ENCODE data around the gene PGS1.

Gene PGS1

DNA sequence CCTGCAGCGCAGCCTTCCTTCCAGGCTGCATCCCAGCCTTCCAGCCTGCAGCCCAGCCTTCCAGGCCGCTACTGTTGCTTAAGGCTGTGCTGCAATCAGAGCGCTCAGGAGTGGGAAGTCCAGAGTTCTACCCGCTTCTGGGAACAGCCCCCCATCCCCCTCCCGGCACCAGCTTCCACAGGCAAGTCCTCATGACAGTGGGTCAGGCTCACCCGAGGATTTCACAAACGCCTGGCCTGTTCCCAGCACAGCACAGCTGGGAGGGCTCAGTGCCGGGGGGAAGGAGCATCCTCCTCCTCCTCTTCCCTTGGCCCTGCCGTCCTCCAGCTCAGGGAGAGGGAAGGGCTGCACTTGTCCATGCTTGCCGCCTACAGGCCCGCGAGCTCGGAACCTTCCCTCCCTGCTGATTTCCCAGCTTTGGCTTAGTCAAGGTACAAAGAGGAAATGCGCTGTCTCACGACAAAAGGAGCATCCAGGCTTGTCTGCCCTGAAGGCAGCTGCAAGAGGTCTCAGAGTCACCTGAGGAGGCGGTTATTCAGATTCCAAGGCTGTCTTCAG, 26.9 kb upstream of the PGS1 start:
- H3K27me3 ChIP-seq (ENCODE audit: control insufficient read depth, insufficient read depth, low read length) = no peaks in the 10 kb centered on the region
- H3K4me3 ChIP-seq (ENCODE audit: low read length) = peak overlapping the region; percentile 3
- H3K36me3 ChIP-seq (ENCODE audit: control insufficient read depth, insufficient read depth, low read length) = no peaks in the 10 kb centered on the region
- H3K4me1 ChIP-seq (ENCODE audit: control insufficient read depth, insufficient read depth, low read length) = peaks cover 18% of the 10 kb centered on the region
- H3K9ac ChIP-seq (ENCODE audit: low read length) = no peak overlapping the region
- H3K27ac ChIP-seq (ENCODE audit: low read depth, low read length) = peak overlapping the region; percentile 80

GRCh38 chr17:78353834-78354233, 24.6 kb upstream of the PGS1 start:
- Histone ChIP-seq H3K27ac (ENCODE audit: low read depth, low read length) (peak overlapping the region; percentile 80), H3K4me1 (ENCODE audit: control insufficient read depth, insufficient read depth, low read length) (peaks cover 18% of the 10 kb centered on the region), H3K4me3 (ENCODE audit: low read length) (no peak overlapping the region), H3K27me3 (ENCODE audit: control insufficient read depth, insufficient read depth, low read length) (no peaks in the 10 kb centered on the region), H3K9ac (ENCODE audit: low read length) (no peak overlapping the region), H3K36me3 (ENCODE audit: control insufficient read depth, insufficient read depth, low read length) (no peaks in the 10 kb centered on the region)

DNA sequence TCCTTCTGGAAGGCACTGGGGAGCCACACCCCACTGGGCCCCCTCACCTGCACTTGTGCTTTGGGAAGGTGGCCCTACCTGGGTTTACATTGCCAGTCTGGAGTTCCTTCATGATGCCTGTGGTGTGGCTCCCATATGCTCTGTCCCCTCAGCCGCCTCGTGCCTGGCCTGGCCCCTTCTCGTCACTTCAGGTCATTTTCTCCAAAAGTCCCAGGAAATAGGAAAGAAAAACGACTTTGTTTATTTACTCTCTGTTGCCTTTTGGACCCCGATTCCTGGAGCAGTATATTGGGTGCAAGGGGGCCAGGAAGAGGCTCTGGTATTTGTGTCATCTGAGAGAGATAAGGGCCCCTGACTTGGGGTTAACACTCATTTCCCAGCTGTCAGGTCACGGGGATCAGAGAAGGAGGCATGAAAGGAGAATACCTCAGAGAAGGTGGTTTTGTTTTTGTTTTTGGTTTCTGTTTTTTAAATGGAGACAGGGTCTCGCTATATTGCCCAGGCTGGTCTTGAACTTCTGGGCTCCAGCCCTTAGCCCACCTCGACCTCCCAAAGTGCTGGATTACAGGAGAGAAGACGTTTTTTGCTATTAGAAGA, 23.3 kb upstream of the PGS1 start:
- no peaks in the 10 kb centered on the region for H3K36me3 ChIP-seq (ENCODE audit: control insufficient read depth, insufficient read depth, low read length)
- no peak overlapping the region for H3K27ac ChIP-seq (ENCODE audit: low read depth, low read length)
- no peak overlapping the region for H3K9ac ChIP-seq (ENCODE audit: low read length)
- no peaks in the 10 kb centered on the region for H3K27me3 ChIP-seq (ENCODE audit: control insufficient read depth, insufficient read depth, low read length)
- peaks cover 18% of the 10 kb centered on the region for H3K4me1 ChIP-seq (ENCODE audit: control insufficient read depth, insufficient read depth, low read length)
- H3K4me3 ChIP-seq (ENCODE audit: low read length) = no peak overlapping the region

DNA sequence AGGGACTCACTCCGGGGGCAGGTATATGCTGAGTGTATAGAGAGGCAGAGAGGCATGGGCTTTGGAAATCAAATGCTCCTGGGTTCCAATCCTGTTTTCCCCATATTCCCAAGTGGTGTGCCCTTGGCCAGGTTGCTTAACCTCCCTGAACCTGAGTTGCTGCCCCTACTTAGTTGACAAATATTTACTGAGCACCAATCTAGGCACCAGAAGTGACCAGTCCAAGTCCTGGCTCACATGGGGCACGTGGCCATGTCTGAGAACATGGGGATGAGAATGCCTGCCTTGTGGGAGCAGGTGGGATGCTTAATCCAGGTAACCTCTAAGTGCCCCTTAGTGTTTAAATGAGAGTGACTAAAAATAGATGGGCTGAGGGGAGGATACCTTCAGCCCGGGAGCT, 22.7 kb upstream of the PGS1 start:
- Histone ChIP-seq H3K36me3 (ENCODE audit: control insufficient read depth, insufficient read depth, low read length) (no peaks in the 10 kb centered on the region), H3K9ac (ENCODE audit: low read length) (no peak overlapping the region), H3K27me3 (ENCODE audit: control insufficient read depth, insufficient read depth, low read length) (no peaks in the 10 kb centered on the region), H3K4me3 (ENCODE audit: low read length) (no peak overlapping the region), H3K27ac (ENCODE audit: low read depth, low read length) (no peak overlapping the region), H3K4me1 (ENCODE audit: control insufficient read depth, insufficient read depth, low read length) (peaks cover 20% of the 10 kb centered on the region)

DNA sequence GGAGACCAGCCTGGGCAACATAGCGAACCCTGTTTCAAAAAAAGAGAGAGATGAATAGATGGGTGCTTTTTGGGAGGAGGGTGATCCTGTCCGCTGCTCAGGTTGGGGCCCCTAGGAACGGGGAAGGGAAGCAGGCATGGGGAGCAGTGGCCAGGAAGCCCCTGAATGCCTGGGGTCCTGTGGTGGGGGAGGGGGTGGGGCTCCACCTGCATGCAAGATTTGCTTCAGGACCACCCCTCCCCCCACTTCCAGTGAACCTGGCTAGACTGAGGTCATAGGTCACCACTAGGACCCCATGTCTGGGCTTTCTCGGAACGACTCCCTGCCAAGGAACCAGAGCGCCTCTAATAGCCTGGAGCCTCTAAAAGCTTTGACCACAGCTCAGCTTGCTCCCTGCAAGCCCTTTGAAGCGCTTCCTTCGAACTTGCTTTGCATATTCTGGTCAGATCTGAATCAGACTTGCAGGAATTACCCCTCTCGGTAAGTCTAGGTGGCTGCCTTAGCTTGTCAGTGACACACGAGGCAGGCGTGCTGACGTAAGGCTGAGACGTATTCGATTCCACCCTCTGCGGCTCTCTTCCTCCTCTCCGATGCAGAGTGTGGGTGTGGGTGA, 22.2 kb upstream of the PGS1 start:
- Histone ChIP-seq H3K4me3 (ENCODE audit: low read length) (peak overlapping the region; percentile 14), H3K27me3 (ENCODE audit: control insufficient read depth, insufficient read depth, low read length) (no peaks in the 10 kb centered on the region), H3K4me1 (ENCODE audit: control insufficient read depth, insufficient read depth, low read length) (peaks cover 20% of the 10 kb centered on the region), H3K27ac (ENCODE audit: low read depth, low read length) (no peak overlapping the region), H3K9ac (ENCODE audit: low read length) (no peak overlapping the region), H3K36me3 (ENCODE audit: control insufficient read depth, insufficient read depth, low read length) (no peaks in the 10 kb centered on the region)

- Histone ChIP-seq H3K27me3 (ENCODE audit: control insufficient read depth, insufficient read depth, low read length) (no peaks in the 10 kb centered on the region), H3K36me3 (ENCODE audit: control insufficient read depth, insufficient read depth, low read length) (no peaks in the 10 kb centered on the region), H3K9ac (ENCODE audit: low read length) (no peak overlapping the region), H3K27ac (ENCODE audit: low read depth, low read length) (peak overlapping the region; percentile 2), H3K4me3 (ENCODE audit: low read length) (peak overlapping the region; percentile 75), H3K4me1 (ENCODE audit: control insufficient read depth, insufficient read depth, low read length) (peaks cover 10% of the 10 kb centered on the region)
Measured at GRCh38 chr17:78357177-78357586, 21.3 kb upstream of the PGS1 start.

DNA sequence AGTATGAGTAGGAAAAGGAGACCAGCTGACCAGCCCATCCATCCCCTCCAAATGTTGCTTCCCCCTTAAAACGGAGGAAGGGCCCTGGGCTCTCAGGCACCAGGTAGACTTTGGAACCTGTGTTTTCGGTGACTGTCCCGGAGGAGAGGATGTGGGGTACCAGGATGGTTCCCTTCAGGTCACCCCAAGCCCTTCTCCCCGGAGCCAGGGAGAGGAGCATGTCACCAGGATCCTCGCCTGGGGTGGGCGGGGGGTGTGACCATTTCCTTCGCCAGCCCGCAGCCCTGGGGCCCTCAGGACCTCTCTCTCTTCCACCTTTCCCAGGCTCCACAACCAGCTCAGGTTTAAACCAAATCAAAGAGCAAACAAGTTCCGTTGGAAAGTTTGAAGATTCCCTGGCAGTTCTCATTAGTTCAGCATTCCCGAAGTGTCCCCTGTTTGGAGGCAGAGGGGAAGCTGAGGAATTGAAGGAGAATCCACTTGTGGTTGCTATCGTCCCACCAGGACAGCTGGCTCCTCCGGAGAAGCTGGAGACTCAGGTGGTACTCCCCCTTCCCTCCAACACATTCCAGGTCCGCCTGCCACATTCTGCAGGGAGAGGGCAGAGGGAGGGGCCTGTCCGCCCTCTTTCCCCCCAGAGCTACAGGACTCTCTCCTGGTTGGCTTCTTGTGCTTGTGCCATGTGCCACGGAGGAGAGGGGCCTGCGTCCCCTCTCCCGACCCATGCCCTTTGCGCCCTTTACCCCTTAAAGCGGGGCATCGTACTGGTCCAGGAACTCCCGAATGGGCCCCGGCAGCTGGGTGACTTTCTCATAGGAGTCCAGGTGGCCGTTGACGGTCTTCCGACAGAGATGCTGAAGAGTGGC, 20.5 kb upstream of the PGS1 start:
- Histone ChIP-seq H3K36me3 (ENCODE audit: control insufficient read depth, insufficient read depth, low read length) (no peaks in the 10 kb centered on the region), H3K9ac (ENCODE audit: low read length) (peak overlapping the region; percentile 2), H3K4me3 (ENCODE audit: low read length) (peak overlapping the region; percentile 75), H3K27ac (ENCODE audit: low read depth, low read length) (peak overlapping the region; percentile 81), H3K4me1 (ENCODE audit: control insufficient read depth, insufficient read depth, low read length) (peaks cover 6% of the 10 kb centered on the region), H3K27me3 (ENCODE audit: control insufficient read depth, insufficient read depth, low read length) (no peaks in the 10 kb centered on the region)

GRCh38 chr17:78358538-78359320, 19.7 kb upstream of the PGS1 start:
- H3K27ac ChIP-seq (ENCODE audit: low read depth, low read length) = peak overlapping the region; percentile 81

DNA sequence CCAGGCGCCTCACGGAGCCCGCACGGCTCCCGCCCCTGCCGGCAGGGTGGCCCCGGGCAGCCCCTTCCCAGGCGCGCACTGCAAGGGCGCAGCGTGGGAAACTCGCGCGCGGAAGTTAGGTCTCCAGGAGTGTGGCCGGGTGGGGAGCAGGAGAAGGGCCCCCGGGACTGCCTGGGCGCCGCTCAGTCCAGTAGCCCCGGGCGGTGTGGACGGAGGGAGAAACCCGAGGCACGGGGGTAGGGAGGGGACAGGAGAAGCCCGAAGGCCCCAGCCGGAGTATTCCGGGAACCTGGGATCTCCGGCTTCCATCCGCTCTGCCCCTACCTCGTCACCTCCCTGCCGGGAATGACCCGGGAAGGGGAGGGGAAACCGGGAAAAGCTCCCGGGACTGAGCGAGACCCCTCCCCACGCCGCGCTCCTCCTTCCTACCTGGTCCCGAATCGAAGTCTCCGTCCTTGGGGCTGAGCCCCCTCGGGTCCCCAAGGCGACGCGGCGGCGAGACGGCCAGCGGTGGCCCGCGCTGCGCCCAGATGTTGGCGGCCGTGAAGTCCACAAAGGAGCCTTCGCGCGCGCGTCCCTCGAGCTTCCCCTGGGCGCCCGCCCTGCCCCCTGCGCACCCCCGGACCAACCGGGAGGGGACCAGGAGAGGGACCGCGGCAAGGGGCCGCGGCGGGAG, 19.0 kb upstream of the PGS1 start:
- Histone ChIP-seq H3K27me3 (ENCODE audit: control insufficient read depth, insufficient read depth, low read length) (no peaks in the 10 kb centered on the region), H3K4me3 (ENCODE audit: low read length) (peak overlapping the region; percentile 75), H3K4me1 (ENCODE audit: control insufficient read depth, insufficient read depth, low read length) (peaks cover 2% of the 10 kb centered on the region), H3K9ac (ENCODE audit: low read length) (peak overlapping the region; percentile 66), H3K27ac (ENCODE audit: low read depth, low read length) (peak overlapping the region; percentile 81), H3K36me3 (ENCODE audit: control insufficient read depth, insufficient read depth, low read length) (no peaks in the 10 kb centered on the region)

More at GRCh38 chr17:78358538-78359320, 19.7 kb upstream of the PGS1 start:
- peak overlapping the region; percentile 66 for H3K9ac ChIP-seq (ENCODE audit: low read length)
- no peaks in the 10 kb centered on the region for H3K27me3 ChIP-seq (ENCODE audit: control insufficient read depth, insufficient read depth, low read length)
- peaks cover 2% of the 10 kb centered on the region for H3K4me1 ChIP-seq (ENCODE audit: control insufficient read depth, insufficient read depth, low read length)
- H3K4me3 ChIP-seq (ENCODE audit: low read length) = peak overlapping the region; percentile 75
- H3K36me3 ChIP-seq (ENCODE audit: control insufficient read depth, insufficient read depth, low read length) = no peaks in the 10 kb centered on the region

DNA sequence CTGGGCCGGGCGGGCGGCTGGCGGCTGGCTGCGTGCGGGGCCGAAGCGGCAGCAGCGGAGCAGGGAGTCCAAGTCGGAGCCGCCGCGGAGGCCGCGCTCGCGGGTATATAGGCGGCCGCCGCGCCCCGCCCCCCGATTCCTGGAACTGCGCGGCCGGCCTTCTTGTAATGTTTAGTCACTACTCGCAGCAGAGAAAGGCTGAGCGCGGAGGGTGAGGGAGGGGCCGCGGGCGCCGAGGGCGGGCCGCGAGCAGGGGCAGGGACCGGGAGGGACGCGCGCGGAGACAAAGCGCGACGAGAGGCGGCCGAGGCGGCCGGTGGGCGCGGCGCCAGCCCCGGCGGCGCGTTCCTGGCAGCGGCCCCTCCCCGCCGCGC, 18.5 kb upstream of the PGS1 start, which contains the start of gene SOCS3:
SOCS3 (minus strand) TSS at position 81 of the 374 bp plus-strand sequence. CDS start 982 bp downstream, outside the sequence.
- no peaks in the 10 kb centered on the region for H3K36me3 ChIP-seq (ENCODE audit: control insufficient read depth, insufficient read depth, low read length)
- H3K9ac ChIP-seq (ENCODE audit: low read length) = peak within 1 kb of the TSS; percentile 66
- peak within 1 kb of the TSS; percentile 84 for H3K27ac ChIP-seq (ENCODE audit: low read depth, low read length)
- H3K4me1 ChIP-seq (ENCODE audit: control insufficient read depth, insufficient read depth, low read length) = peaks cover 2% of the 10 kb centered on the region
- no peaks in the 10 kb centered on the region for H3K27me3 ChIP-seq (ENCODE audit: control insufficient read depth, insufficient read depth, low read length)
- H3K4me3 ChIP-seq (ENCODE audit: low read length) = peak within 1 kb of the TSS; percentile 75

DNA sequence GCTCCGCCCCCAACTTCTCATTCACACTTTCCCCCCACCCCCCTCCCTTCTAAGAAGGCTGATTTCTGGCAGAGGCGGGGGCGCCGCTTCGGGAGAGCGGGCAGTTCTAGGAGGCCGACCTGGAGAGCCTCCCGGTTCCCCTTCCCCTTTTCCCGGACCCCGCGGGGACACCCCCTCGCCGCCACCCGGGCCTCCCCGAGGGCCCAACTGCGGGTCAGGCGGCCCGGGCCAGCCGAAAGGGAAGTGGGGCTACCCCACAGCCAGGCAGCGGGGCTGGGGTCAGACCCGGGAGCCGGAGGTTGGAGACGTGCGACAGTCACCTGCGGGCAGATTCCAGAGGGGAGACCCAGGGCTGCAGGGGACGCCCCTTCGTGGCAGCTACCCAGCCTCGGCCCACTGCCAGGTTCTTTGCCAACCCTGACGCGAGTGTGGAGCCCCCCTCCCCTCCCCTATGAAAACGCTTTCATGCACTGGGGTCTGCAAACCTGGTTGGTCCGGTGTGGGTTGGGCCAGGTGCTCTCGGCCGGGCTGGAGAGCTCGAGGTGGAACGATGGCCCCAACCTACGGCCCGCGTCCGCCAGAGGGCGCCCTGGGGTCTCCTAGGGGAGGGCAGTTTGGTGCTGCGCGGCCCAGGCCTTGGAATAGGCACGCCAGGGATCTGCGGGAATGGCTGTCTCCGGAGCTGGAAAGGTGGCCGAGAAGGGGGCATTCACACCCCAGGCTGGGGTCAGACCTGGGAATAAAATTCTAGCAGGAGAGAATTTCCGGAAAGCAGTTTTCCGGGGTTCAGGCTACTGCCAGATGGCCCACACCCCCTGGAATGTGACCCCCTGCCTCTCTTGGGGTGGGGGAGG, 17.9 kb upstream of the PGS1 start:
- peak overlapping the region; percentile 75 for H3K4me3 ChIP-seq (ENCODE audit: low read length)
- peaks cover 2% of the 10 kb centered on the region for H3K4me1 ChIP-seq (ENCODE audit: control insufficient read depth, insufficient read depth, low read length)
- no peaks in the 10 kb centered on the region for H3K27me3 ChIP-seq (ENCODE audit: control insufficient read depth, insufficient read depth, low read length)
- H3K36me3 ChIP-seq (ENCODE audit: control insufficient read depth, insufficient read depth, low read length) = no peaks in the 10 kb centered on the region
- no peak overlapping the region for H3K9ac ChIP-seq (ENCODE audit: low read length)
- H3K27ac ChIP-seq (ENCODE audit: low read depth, low read length) = peak overlapping the region; percentile 84
